ENCODE results near the gene CXCL11. TPM values are rescaled to one million over a fixed set of nuclear protein-coding genes. Genes with fewer than 3 reads are reported as not detected.
"Not testable (repeated sequence)": the region's sequence is repeated elsewhere in the genome, so short reads cannot be mapped to it uniquely, and the experiment has no call there.

Gene CXCL11
- total and polyA plus RNA-seq, 10 donors: 0.96 to 5.4 (median 2.2) TPM

DNA sequence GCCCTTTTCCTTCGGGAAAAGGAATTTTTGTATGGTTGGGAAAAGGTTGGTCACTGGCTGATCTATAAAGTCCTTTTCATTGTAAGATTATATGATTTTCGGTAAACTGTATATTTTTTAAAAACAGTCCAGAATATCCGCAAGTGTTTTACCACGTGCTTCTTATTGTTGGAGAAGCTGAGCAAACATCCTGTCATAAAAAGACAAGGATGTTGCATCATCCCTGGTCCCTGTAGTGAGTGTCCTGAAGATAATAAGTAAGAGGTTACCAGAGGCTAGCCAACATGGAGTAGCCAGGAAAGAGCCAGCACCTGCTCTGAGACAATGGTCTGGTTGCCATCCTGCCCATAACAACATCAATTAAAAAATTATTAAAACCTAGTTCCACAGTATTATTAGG, 33.7 kb downstream of the CXCL11 start:
- Histone ChIP-seq H3K27ac (no peak overlapping the region), H3K9me3 (no peaks in the 10 kb centered on the region), H3K36me3 (no peaks in the 10 kb centered on the region), H3K4me1 (no peaks in the 10 kb centered on the region), H3K4me3 (no peak overlapping the region), H3K27me3 (replicated peaks in 1 of 7) (no peaks in the 10 kb centered on the region)
- 55 to 76% (median 69%) methylated on average over 4 of the region's 4 CpGs for WGBS, 5 donors
- TF ChIP-seq POLR2AphosphoS5 (IDR thresholded peaks at IDR 0.05) (no peak), POLR2A (IDR thresholded peaks at IDR 0.05) (no peak)
- TF ChIP-seq, protein P1, sequence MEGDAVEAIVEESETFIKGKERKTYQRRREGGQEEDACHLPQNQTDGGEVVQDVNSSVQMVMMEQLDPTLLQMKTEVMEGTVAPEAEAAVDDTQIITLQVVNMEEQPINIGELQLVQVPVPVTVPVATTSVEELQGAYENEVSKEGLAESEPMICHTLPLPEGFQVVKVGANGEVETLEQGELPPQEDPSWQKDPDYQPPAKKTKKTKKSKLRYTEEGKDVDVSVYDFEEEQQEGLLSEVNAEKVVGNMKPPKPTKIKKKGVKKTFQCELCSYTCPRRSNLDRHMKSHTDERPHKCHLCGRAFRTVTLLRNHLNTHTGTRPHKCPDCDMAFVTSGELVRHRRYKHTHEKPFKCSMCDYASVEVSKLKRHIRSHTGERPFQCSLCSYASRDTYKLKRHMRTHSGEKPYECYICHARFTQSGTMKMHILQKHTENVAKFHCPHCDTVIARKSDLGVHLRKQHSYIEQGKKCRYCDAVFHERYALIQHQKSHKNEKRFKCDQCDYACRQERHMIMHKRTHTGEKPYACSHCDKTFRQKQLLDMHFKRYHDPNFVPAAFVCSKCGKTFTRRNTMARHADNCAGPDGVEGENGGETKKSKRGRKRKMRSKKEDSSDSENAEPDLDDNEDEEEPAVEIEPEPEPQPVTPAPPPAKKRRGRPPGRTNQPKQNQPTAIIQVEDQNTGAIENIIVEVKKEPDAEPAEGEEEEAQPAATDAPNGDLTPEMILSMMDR (IDR thresholded peaks at IDR 0.05 in 8 of 11, conservative IDR thresholded peaks at IDR 0.05 in 3 of 11): no peak
- intact Hi-C loops (cut with DNase I; ENCODE audit: low total_unique reads): no loop called here
- no peak for DNase-seq

DNA sequence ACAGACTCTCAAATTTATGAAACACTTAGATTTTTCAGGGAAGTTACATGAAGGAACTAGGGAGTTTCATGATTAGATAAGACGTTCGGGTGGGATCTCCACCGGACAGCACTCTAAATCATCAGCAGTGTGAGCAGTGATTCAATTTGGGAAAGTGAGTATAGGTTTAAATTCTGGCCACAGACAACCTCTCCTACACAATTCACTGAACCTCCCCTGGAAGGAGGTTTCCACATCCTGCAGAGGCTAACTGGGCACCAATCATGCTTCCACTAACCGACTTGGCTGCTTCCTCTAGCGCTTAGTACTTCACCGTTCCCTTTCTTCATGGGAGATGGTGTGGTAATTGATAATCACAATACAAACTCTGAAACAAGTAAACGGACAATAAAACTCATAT, 34.2 kb downstream of the CXCL11 start:
- 53 to 84% (median 72%) methylated on average over 7 of the region's 7 CpGs for WGBS, 5 donors
- Histone ChIP-seq H3K36me3 (no peaks in the 10 kb centered on the region), H3K9me3 (no peaks in the 10 kb centered on the region), H3K27ac (no peak overlapping the region), H3K27me3 (replicated peaks in 1 of 7) (no peaks in the 10 kb centered on the region), H3K4me3 (no peak overlapping the region), H3K4me1 (no peaks in the 10 kb centered on the region)
- DNase-seq: no peak
- TF ChIP-seq POLR2A (IDR thresholded peaks at IDR 0.05): no peak
- no peak for TF ChIP-seq POLR2AphosphoS5 (IDR thresholded peaks at IDR 0.05)
- TF ChIP-seq, protein P1 (IDR thresholded peaks at IDR 0.05 in 8 of 11, conservative IDR thresholded peaks at IDR 0.05 in 3 of 11): no peak
- intact Hi-C loops (cut with DNase I; ENCODE audit: low total_unique reads): no loop called here

DNA sequence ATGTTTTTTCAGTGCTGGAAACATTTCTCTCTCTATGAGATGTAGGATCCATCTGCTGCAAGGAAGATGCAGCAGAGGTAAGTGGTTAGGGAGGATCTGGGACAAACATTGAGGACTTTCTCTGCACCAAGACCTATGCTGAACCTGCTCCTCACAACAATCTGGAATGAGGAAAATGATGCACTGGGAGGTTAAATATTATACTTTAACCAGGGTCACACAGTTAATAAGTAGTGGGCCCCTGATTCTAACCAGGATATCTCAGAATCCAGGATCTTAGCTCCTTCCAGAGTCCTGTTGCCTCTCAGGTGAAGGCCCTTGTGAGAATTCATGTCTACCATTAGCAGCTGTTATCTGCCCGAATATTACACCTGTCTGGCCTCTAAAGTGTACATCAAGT, 35.6 kb downstream of the CXCL11 start:
- Histone ChIP-seq H3K9me3 (no peaks in the 10 kb centered on the region), H3K4me1 (no peaks in the 10 kb centered on the region), H3K27me3 (replicated peaks in 1 of 7) (no peaks in the 10 kb centered on the region), H3K27ac (no peak overlapping the region), H3K4me3 (no peak overlapping the region), H3K36me3 (no peaks in the 10 kb centered on the region)
- WGBS, 5 donors: 77 to 94% (median 84%) methylated on average over 1 of the region's 1 CpG
- DNase-seq: no peak
- TF ChIP-seq POLR2AphosphoS5 (IDR thresholded peaks at IDR 0.05) (no peak), POLR2A (IDR thresholded peaks at IDR 0.05) (no peak)
- TF ChIP-seq, protein P1 (IDR thresholded peaks at IDR 0.05 in 8 of 11, conservative IDR thresholded peaks at IDR 0.05 in 3 of 11): no peak
- intact Hi-C loops (cut with DNase I; ENCODE audit: low total_unique reads): no loop called here

DNA sequence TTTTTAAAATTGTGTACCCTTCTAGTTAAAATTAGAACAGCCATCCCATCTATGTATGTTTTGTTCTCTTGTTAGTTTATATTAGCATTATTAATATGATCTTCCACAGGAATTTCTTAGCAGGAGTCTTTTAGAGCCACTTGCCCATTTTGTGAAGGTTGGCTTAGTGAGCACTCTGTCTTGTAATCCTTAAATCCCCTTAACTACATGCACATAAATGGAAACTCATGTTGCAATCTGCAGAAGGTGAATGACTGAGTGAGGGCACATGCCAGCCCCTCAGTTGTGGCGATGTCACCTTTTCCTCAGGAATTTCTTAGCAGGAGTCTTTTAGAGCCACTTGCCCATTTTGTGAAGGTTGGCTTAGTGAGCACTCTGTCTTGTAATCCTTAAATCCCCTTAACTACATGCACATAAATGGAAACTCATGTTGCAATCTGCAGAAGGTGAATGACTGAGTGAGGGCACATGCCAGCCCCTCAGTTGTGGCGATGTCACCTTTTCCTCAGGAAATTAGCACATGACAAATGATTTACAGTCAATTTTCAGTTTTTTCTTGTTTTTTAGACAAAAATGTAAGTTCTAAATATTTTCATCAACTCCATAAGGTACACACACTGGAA, 37.2 kb downstream of the CXCL11 start:
- 69 to 92% (median 82%) methylated on average over 2 of the region's 2 CpGs for WGBS, 5 donors
- H3K9me3 ChIP-seq; intact Hi-C loops (cut with DNase I; ENCODE audit: low total_unique reads); DNase-seq; H3K27ac ChIP-seq; H3K36me3 ChIP-seq; H3K27me3 ChIP-seq (replicated peaks in 1 of 7); H3K4me1 ChIP-seq; H3K4me3 ChIP-seq: not testable (repeated sequence)

DNA sequence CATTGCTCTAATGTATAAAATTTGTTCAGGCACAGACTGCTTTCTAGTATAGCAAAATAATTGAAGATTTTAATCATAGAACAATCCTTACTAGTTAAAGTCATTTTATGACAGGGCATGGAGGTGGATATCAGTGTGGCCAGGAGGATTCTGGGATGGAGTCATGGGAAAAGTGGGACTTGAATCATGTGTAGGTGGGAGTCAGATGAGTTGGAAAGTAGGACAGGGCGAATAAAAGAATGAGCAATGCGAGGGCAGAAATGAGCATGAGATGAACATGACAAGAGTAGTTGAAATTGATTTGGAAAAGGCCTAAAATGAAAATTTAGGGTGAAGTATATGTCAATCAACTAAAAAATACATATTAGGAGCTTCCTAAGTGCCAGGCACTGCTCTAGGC, 37.9 kb downstream of the CXCL11 start:
- intact Hi-C loops (cut with DNase I; ENCODE audit: low total_unique reads): no loop called here

More for the DNA sequence above, 37.9 kb downstream of the CXCL11 start:
- no peaks in the 10 kb centered on the region for H3K4me1 ChIP-seq
- no peak for DNase-seq
- no peak overlapping the region for H3K4me3 ChIP-seq
- H3K9me3 ChIP-seq: no peaks in the 10 kb centered on the region
- WGBS, 5 donors: 91 to 94% (median 92%) methylated on average over 2 of the region's 2 CpGs
- H3K27me3 ChIP-seq (replicated peaks in 1 of 7): no peaks in the 10 kb centered on the region
- no peak overlapping the region for H3K27ac ChIP-seq
- no peaks in the 10 kb centered on the region for H3K36me3 ChIP-seq
- TF ChIP-seq, protein P1 (IDR thresholded peaks at IDR 0.05 in 8 of 11, conservative IDR thresholded peaks at IDR 0.05 in 3 of 11): no peak

Data from spleen (tissue), 11 donors.